Fibroblast of mammary gland (primary cell): ENCODE results near the gene CUL9.

Source experiments
- DNase-seq: peaks from one replicate; pipeline ENCODE4 v3.0.0-alpha.2; 2010; ENCODE audit warnings: low read depth
- H3K4me3 ChIP-seq: 2 replicates; pipeline ENCODE4 v1.5.1; 2011; ENCODE audit warnings: low read depth, mild to moderate bottlenecking, low read length, moderate library complexity; ENCODE audit not compliant: control insufficient read depth
- CTCF ChIP-seq: conservative IDR thresholded peaks from 2 replicates; pipeline ENCODE4 v1.5.1; 2011; ENCODE audit warnings: low read depth, low read length, inconsistent platforms; ENCODE audit not compliant: control insufficient read depth, insufficient read depth

CUL9 gene

DNA sequence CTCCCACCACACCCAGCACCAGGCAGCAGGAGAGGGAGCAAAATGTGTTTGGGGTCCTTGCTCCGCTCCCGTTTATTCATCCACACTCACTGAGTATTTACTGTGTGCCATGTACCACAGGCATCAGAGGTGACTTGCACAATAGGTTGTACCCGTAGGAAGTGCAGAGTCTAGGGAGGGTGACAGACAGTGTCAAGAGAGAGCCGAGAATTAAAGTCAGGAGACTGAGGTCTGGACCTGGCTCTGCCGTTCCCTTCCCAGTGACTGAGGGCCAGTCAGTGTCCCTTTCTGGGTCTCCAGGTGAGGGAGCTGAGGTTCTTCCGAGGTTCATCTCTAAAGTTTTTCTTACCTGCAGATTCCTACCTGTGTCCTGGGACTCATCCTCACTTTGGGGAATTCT is 83.6 kb downstream of the CUL9 start:
- no peak overlapping the region for H3K4me3 ChIP-seq
- no peak for DNase-seq
- TF ChIP-seq CTCF, result no peak

DNA sequence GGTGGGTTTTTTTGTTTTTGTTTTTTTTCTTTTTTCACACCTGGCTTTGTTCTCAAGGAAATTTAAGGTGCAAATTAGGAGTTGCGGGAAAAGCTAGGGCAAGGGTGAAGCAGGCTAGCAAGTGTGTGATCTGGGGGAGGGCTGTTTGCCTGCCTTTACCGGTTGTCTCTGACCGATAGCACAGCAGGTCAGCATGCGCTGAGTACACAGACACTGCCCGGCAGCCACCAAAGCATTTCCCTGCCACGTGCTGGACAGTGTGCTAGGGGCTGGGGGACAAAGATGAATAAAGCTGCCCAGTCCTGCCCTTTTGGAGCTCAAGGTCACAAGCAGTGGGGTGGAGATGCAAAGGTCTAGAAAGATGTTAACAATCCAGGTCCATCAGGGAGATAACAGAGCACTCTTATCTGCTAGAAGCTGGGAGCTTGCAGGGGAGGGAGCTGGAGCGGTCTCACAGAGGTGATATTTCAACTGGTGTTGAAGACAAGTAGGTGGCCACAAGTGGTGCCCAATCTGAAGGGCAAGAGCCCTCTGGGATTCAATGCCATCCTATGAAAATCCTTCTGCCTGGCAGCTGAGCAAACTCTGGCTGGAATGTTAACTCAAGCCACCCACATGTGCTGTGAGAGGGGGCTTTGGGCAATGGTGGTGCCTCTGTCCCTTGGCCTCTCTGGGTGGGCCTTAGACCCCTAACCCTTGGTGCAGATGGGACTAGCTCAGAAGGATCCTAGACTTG is 85.8 kb downstream of the CUL9 start:
- no peak overlapping the region for H3K4me3 ChIP-seq
- no peak for TF ChIP-seq CTCF
- no peak for DNase-seq

DNA sequence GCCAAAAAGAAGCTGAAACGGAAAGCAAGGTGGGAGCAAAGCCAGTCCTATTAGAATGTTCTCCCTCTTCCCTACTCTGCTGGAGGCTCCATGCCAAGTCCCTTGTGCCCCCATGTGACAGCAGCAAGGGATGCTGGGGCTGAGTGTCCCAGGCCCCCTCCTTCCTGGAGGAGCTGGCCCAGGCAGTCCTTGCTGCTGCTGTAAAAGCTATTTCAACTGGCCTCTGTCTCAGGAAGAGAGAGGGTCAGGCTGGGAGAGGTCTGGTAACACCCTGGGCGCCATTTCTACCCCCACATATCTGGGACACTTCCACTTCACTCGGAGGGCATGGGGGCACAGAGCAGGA is 86.3 kb downstream of the CUL9 start:
- no peak for DNase-seq
- no peak for TF ChIP-seq CTCF
- no peak overlapping the region for H3K4me3 ChIP-seq

DNA sequence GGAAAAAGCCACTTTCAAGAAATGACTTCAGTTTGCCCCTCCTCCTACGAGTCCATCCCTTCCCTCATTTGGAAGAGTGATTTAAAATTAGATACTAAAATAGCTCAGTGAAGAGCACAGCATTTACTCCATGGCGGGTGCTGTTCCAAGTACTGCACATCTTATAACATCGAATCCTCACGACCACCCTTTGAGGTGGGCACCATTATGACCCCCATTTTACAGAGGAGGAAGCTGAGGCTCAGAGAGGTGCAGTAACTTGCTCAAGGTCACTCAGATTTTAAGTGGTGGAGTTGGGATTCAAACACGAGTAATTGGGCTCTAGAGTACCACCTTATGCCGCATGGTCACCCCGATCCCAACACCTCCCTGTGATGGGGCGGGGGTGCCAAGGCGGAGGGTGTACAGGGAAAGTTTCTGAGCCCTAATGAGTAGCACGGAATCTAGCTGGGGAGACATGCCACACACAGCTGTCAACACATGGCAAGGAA is 86.8 kb downstream of the CUL9 start:
- DNase-seq, result no peak
- H3K4me3 ChIP-seq, result no peak overlapping the region
- TF ChIP-seq CTCF, result no peak

DNA sequence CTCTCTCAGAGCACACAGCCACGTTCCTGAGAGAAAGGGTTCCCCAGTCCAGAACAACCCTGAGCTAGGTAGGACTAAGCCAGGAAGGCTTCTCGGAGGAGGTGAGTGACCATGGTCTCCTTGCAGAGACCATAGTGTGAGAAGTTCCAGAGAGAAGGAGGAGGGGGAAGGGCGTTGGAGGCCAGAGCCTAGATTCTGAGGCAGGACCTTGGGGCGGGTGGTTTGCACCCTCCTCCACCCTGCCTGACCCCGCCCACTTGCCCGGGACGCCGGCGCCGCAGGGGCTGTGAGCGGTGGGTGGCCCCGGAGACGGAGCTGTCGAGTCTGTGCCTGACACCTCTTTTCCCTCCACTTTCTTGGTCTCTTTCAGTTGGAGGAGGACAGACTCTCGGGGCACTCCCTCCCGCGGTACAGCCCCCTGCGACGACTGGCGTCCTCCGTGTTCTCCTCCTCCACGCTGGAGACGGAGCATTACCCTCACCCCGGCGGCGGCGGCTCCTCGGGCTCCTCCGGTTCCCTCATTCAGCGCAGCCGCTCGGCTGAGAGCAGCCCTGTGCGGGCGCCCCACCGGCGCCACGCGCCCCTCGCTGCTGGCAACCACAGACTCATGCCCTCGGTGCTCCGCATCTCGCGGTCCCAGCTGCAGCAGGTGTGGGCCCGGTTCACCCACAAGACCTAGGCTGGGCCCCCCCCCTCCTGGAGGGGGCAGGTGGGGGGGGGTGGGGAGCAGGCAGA is 87.4 kb downstream of the CUL9 start:
- no peak for TF ChIP-seq CTCF
- DNase-seq, result no peak
- no peak overlapping the region for H3K4me3 ChIP-seq

GRCh38 chr6:43271103-43271815 is 89.3 kb downstream of the CUL9 start:
- no peak overlapping the region for H3K4me3 ChIP-seq
- TF ChIP-seq CTCF, result no peak
- no peak for DNase-seq
